ENCODE measurements around the gene SFR1.
A peak's percentile ranks its signal among the peaks of the same experiment; 100 is the strongest.
"Not testable (repeated sequence)": the region's sequence is repeated elsewhere in the genome, so short reads cannot be mapped to it uniquely, and the experiment has no call there.

The SFR1 gene

GRCh38 chr10:104109908-104110662, 11.9 kb upstream of the SFR1 start:
- no peak for DNase-seq

GRCh38 chr10:104113376-104113956, 8.5 kb upstream of the SFR1 start:
- DNase-seq, result no peak

- no peak for DNase-seq
These were observed 4.1 kb upstream of the SFR1 start for GRCh38 chr10:104117839-104118323.

- no peak for DNase-seq
These were observed 2.0 kb upstream of the SFR1 start for GRCh38 chr10:104119996-104120395.

GRCh38 chr10:104120512-104120902, 1.5 kb upstream of the SFR1 start:
- DNase-seq, result no peak

- peak; percentile 51 for DNase-seq
These were observed 977 bp upstream of the SFR1 start for GRCh38 chr10:104120903-104121484.

GRCh38 chr10:104122225-104123107, 495 bp downstream of the SFR1 start:
- DNase-seq, result no peak

GRCh38 chr10:104123397-104123796, 1.4 kb downstream of the SFR1 start:
- no peak for DNase-seq

GRCh38 chr10:104127411-104127810, 5.4 kb downstream of the SFR1 start:
- no peak for DNase-seq

- DNase-seq, result no peak
These were observed 6.2 kb downstream of the SFR1 start for GRCh38 chr10:104128214-104128613.

- DNase-seq, result no peak
These were observed 8.1 kb downstream of the SFR1 start for GRCh38 chr10:104130041-104130440.

GRCh38 chr10:104138131-104138530, 16.2 kb downstream of the SFR1 start:
- no peak for DNase-seq

GRCh38 chr10:104139221-104139620, 17.2 kb downstream of the SFR1 start:
- no peak for DNase-seq

GRCh38 chr10:104142081-104142480, 20.1 kb downstream of the SFR1 start:
- no peak for DNase-seq

GRCh38 chr10:104143829-104144228, 21.9 kb downstream of the SFR1 start:
- no peak for DNase-seq

- no peak for DNase-seq
These were observed 23.0 kb downstream of the SFR1 start for GRCh38 chr10:104144931-104145330.

GRCh38 chr10:104146882-104147281, 24.9 kb downstream of the SFR1 start:
- no peak for DNase-seq

- DNase-seq, result no peak
These were observed 28.2 kb downstream of the SFR1 start for GRCh38 chr10:104150139-104150538.

GRCh38 chr10:104151737-104152136, 29.8 kb downstream of the SFR1 start:
- DNase-seq, result no peak

GRCh38 chr10:104155591-104155990, 33.6 kb downstream of the SFR1 start:
- no peak for DNase-seq

GRCh38 chr10:104170610-104171254, 48.8 kb downstream of the SFR1 start:
- no peak for DNase-seq

- DNase-seq, result not testable (repeated sequence)
These were observed 52.2 kb downstream of the SFR1 start for GRCh38 chr10:104174136-104174535.

Measured in GOT3 (cell line).